Lower lobe of right lung (tissue), 2 donors: Measurements from ENCODE around the gene LRRC4C. TPM values are rescaled to one million over a fixed set of nuclear protein-coding genes. Genes with fewer than 3 reads are reported as not detected.

Source experiments
- ATAC-seq, 2 donors: fragments of 200-7000 bp; cut with Tn5 transposase; one replicate each; pipeline ENCODE4 v1.9.1; 2020 to 2022; ENCODE audit warnings: mild to moderate bottlenecking in 2 of 2, moderate library complexity in 2 of 2
- DNase-seq: peaks from one replicate; pipeline ENCODE4 v3.0.0-alpha.2; 2020
- H3K27ac ChIP-seq: fragments of 200-600 bp; one replicate; pipeline ENCODE4 v1.8.0; 2022
- H3K27me3 ChIP-seq: fragments of 200-600 bp; one replicate; pipeline ENCODE4 v1.8.0; 2022; ENCODE audit warnings: low read depth
- H3K36me3 ChIP-seq: fragments of 200-600 bp; one replicate; pipeline ENCODE4 v1.8.0; 2022; ENCODE audit warnings: mild to moderate bottlenecking
- H3K4me1 ChIP-seq: fragments of 200-600 bp; one replicate; pipeline ENCODE4 v1.8.0; 2022
- H3K4me3 ChIP-seq: fragments of 200-600 bp; one replicate; pipeline ENCODE4 v1.8.0; 2022; ENCODE audit warnings: mild to moderate bottlenecking
- H3K9me3 ChIP-seq: fragments of 200-600 bp; one replicate; pipeline ENCODE4 v1.8.0; 2022
- intact Hi-C: fragments of 100-400 bp; cut with DNase I; formaldehyde crosslinking; loops from one replicate; pipeline ENCODE4 v1.11.0; 2022
- total RNA-seq: library from RNA; stranded (reverse); fragmentation: NEBNext Ultra II Directional; extraction: Animal tissue kit (Norgen Biotek cat#: 25700); gene quantifications from one replicate; pipeline ENCODE4 v1.2.1, GENCODE V29; 2021
- TF ChIP-seq, protein P1 (sequence below): fragments of 200-600 bp; IDR thresholded peaks from one replicate; pipeline ENCODE4 v1.8.0; 2022; ENCODE audit warnings: antibody characterized with exemption, mild to moderate bottlenecking
- donor health status: DM: no; HTN: yes; CAD: no; lungs with severe emphysema.

Gene LRRC4C
- total RNA-seq, 1 donor from 2014 or later, result 0.86 TPM

DNA sequence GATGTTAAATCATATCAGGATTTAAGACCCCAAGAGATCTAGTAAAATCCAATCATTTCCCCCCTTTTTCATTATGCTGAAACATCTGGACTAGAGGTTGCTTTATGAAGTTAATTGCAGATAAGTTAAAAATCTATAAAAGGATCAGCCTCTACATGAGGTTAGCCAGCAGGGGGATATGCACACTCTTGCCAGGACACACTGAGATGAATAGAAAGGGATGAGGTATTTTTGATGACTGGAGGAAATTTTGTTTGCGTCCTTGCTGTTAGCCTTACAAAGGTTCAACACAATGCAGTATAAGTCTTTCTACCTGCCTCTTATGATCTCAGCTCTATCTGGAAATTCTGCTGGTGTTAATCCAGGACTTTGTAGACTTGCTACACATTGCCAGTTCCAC, 1034.3 kb downstream of the LRRC4C start:
- no peaks in the 10 kb centered on the region for H3K9me3 ChIP-seq
- DNase-seq, result no peak
- no peak overlapping the region for H3K27ac ChIP-seq
- no peaks in the 10 kb centered on the region for H3K4me1 ChIP-seq
- no peak overlapping the region for H3K4me3 ChIP-seq
- ATAC-seq, result no peak
- H3K27me3 ChIP-seq, result no peaks in the 10 kb centered on the region
- intact Hi-C loops, result no loop called here
- TF ChIP-seq, protein P1, sequence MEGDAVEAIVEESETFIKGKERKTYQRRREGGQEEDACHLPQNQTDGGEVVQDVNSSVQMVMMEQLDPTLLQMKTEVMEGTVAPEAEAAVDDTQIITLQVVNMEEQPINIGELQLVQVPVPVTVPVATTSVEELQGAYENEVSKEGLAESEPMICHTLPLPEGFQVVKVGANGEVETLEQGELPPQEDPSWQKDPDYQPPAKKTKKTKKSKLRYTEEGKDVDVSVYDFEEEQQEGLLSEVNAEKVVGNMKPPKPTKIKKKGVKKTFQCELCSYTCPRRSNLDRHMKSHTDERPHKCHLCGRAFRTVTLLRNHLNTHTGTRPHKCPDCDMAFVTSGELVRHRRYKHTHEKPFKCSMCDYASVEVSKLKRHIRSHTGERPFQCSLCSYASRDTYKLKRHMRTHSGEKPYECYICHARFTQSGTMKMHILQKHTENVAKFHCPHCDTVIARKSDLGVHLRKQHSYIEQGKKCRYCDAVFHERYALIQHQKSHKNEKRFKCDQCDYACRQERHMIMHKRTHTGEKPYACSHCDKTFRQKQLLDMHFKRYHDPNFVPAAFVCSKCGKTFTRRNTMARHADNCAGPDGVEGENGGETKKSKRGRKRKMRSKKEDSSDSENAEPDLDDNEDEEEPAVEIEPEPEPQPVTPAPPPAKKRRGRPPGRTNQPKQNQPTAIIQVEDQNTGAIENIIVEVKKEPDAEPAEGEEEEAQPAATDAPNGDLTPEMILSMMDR, result no peak
- no peaks in the 10 kb centered on the region for H3K36me3 ChIP-seq

- TF ChIP-seq, protein P1, result no peak
- intact Hi-C loops, result no loop called here
- no peaks in the 10 kb centered on the region for H3K4me1 ChIP-seq
- no peak for ATAC-seq
- H3K4me3 ChIP-seq, result no peak overlapping the region
- no peaks in the 10 kb centered on the region for H3K27me3 ChIP-seq
- H3K9me3 ChIP-seq, result no peaks in the 10 kb centered on the region
- no peak overlapping the region for H3K27ac ChIP-seq
- no peaks in the 10 kb centered on the region for H3K36me3 ChIP-seq
- DNase-seq, result no peak
Measured at GRCh38 chr11:40421208-40421981, 1038.1 kb downstream of the LRRC4C start.

DNA sequence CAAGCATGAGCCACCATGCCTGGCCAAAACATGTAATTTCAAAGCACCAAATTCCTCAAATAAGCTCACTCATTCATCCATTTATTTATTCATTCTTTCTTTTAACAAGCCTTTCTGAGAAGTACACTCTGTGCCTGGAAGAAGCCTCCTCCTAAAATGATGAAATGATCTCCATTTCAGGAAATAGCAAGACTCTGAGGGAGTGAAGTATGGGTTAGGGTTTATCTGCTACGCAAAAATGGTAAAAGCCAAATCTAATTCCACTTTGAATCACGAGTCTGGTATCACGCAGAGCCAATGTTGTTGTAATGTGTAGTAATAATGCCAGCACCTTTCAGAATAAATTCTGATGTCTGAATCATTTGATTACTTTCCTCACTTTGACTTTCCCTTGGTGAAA, 1041.8 kb downstream of the LRRC4C start:
- intact Hi-C loops, result no loop called here
- no peak for DNase-seq
- Histone ChIP-seq H3K27ac (no peak overlapping the region), H3K9me3 (no peaks in the 10 kb centered on the region), H3K4me1 (no peaks in the 10 kb centered on the region), H3K36me3 (no peaks in the 10 kb centered on the region), H3K4me3 (no peak overlapping the region), H3K27me3 (no peaks in the 10 kb centered on the region)
- no peak for ATAC-seq
- TF ChIP-seq, protein P1, result no peak

GRCh38 chr11:40407355-40407754, 1052.1 kb downstream of the LRRC4C start:
- ATAC-seq (no peak), DNase-seq (no peak)
- intact Hi-C loops, result no loop called here
- no peak overlapping the region for H3K27ac ChIP-seq
- H3K9me3 ChIP-seq, result no peaks in the 10 kb centered on the region
- no peaks in the 10 kb centered on the region for H3K36me3 ChIP-seq
- TF ChIP-seq, protein P1, result no peak
- no peaks in the 10 kb centered on the region for H3K4me1 ChIP-seq
- H3K4me3 ChIP-seq, result no peak overlapping the region
- no peaks in the 10 kb centered on the region for H3K27me3 ChIP-seq

DNA sequence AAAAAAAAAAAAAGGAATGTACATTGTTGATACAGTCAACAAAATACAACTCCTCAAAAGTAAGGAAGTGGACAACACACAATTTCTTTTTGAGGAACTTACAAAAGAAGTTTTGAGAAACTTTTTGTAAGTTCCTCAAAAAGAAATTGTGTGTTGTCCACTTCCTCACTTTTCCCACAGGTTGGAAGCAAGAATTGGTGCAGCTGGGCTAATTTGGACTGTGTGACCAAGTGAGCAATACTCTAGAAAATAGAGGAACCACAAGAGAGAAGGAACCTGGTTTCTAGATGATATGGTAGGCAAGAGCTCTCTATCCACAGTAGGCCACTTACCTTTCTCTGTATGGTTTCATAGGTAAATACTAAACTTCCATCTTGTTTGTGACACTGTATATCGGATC, 1053.8 kb downstream of the LRRC4C start:
- TF ChIP-seq, protein P1, result no peak
- Histone ChIP-seq H3K36me3 (no peaks in the 10 kb centered on the region), H3K4me1 (no peaks in the 10 kb centered on the region), H3K27me3 (no peaks in the 10 kb centered on the region), H3K27ac (no peak overlapping the region), H3K9me3 (no peaks in the 10 kb centered on the region), H3K4me3 (no peak overlapping the region)
- DNase-seq, result no peak
- ATAC-seq, result no peak
- intact Hi-C loops, result no loop called here
